ENCODE data around the gene STH. TPM values are rescaled to one million over a fixed set of nuclear protein-coding genes. Genes with fewer than 3 reads are reported as not detected.

The STH gene
- total RNA-seq, 1 donor from 2014 or later = not detected

DNA sequence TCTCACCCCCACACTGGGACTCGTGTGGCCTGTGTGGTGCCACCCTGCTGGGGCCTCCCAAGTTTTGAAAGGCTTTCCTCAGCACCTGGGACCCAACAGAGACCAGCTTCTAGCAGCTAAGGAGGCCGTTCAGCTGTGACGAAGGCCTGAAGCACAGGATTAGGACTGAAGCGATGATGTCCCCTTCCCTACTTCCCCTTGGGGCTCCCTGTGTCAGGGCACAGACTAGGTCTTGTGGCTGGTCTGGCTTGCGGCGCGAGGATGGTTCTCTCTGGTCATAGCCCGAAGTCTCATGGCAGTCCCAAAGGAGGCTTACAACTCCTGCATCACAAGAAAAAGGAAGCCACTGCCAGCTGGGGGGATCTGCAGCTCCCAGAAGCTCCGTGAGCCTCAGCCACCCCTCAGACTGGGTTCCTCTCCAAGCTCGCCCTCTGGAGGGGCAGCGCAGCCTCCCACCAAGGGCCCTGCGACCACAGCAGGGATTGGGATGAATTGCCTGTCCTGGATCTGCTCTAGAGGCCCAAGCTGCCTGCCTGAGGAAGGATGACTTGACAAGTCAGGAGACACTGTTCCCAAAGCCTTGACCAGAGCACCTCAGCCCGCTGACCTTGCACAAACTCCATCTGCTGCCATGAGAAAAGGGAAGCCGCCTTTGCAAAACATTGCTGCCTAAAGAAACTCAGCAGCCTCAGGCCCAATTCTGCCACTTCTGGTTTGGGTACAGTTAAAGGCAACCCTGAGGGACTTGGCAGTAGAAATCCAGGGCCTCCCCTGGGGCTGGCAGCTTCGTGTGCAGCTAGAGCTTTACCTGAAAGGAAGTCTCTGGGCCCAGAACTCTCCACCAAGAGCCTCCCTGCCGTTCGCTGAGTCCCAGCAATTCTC, 27.4 kb downstream of the STH start:
- ATAC-seq (peak; percentile 22 to 49), DNase-seq (no peak)
- Histone ChIP-seq H3K36me3 (peaks cover 47% of the 10 kb centered on the region), H3K4me1 (peaks cover 9% of the 10 kb centered on the region), H3K9me3 (no peaks in the 10 kb centered on the region), H3K4me3 (no peak overlapping the region), H3K27ac (peak overlapping the region; percentile 46), H3K27me3 (ENCODE audit: low read depth) (no peaks in the 10 kb centered on the region)
- intact Hi-C loops (cut with DNase I) = no loop called here
- TF ChIP-seq, protein P1, sequence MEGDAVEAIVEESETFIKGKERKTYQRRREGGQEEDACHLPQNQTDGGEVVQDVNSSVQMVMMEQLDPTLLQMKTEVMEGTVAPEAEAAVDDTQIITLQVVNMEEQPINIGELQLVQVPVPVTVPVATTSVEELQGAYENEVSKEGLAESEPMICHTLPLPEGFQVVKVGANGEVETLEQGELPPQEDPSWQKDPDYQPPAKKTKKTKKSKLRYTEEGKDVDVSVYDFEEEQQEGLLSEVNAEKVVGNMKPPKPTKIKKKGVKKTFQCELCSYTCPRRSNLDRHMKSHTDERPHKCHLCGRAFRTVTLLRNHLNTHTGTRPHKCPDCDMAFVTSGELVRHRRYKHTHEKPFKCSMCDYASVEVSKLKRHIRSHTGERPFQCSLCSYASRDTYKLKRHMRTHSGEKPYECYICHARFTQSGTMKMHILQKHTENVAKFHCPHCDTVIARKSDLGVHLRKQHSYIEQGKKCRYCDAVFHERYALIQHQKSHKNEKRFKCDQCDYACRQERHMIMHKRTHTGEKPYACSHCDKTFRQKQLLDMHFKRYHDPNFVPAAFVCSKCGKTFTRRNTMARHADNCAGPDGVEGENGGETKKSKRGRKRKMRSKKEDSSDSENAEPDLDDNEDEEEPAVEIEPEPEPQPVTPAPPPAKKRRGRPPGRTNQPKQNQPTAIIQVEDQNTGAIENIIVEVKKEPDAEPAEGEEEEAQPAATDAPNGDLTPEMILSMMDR (IDR thresholded peaks at IDR 0.05) = no peak

DNA sequence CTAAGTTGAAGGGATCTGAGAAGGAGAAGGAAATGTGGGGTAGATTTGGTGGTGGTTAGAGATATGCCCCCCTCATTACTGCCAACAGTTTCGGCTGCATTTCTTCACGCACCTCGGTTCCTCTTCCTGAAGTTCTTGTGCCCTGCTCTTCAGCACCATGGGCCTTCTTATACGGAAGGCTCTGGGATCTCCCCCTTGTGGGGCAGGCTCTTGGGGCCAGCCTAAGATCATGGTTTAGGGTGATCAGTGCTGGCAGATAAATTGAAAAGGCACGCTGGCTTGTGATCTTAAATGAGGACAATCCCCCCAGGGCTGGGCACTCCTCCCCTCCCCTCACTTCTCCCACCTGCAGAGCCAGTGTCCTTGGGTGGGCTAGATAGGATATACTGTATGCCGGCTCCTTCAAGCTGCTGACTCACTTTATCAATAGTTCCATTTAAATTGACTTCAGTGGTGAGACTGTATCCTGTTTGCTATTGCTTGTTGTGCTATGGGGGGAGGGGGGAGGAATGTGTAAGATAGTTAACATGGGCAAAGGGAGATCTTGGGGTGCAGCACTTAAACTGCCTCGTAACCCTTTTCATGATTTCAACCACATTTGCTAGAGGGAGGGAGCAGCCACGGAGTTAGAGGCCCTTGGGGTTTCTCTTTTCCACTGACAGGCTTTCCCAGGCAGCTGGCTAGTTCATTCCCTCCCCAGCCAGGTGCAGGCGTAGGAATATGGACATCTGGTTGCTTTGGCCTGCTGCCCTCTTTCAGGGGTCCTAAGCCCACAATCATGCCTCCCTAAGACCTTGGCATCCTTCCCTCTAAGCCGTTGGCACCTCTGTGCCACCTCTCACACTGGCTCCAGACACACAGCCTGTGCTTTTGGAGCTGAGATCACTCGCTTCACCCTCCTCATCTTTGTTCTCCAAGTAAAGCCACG, 28.3 kb downstream of the STH start:
- Histone ChIP-seq H3K36me3 (peaks cover 56% of the 10 kb centered on the region), H3K4me1 (peaks cover 9% of the 10 kb centered on the region), H3K27me3 (ENCODE audit: low read depth) (no peaks in the 10 kb centered on the region), H3K27ac (peak overlapping the region; percentile 46), H3K4me3 (no peak overlapping the region), H3K9me3 (no peaks in the 10 kb centered on the region)
- intact Hi-C loops (cut with DNase I) = no loop called here
- ATAC-seq = peak in 1 of 2 donors; percentile 3
- no peak for DNase-seq
- TF ChIP-seq, protein P1 (IDR thresholded peaks at IDR 0.05) = no peak

DNA sequence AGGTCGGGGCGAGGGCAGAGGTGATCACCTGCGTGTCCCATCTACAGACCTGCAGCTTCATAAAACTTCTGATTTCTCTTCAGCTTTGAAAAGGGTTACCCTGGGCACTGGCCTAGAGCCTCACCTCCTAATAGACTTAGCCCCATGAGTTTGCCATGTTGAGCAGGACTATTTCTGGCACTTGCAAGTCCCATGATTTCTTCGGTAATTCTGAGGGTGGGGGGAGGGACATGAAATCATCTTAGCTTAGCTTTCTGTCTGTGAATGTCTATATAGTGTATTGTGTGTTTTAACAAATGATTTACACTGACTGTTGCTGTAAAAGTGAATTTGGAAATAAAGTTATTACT, 28.9 kb downstream of the STH start:
- intact Hi-C loops (cut with DNase I) = no loop called here
- Histone ChIP-seq H3K36me3 (peaks cover 63% of the 10 kb centered on the region), H3K27me3 (ENCODE audit: low read depth) (no peaks in the 10 kb centered on the region), H3K9me3 (no peaks in the 10 kb centered on the region), H3K4me3 (no peak overlapping the region), H3K27ac (no peak overlapping the region), H3K4me1 (peaks cover 9% of the 10 kb centered on the region)
- DNase-seq (no peak), ATAC-seq (no peak)
- TF ChIP-seq, protein P1 (IDR thresholded peaks at IDR 0.05) = no peak

DNA sequence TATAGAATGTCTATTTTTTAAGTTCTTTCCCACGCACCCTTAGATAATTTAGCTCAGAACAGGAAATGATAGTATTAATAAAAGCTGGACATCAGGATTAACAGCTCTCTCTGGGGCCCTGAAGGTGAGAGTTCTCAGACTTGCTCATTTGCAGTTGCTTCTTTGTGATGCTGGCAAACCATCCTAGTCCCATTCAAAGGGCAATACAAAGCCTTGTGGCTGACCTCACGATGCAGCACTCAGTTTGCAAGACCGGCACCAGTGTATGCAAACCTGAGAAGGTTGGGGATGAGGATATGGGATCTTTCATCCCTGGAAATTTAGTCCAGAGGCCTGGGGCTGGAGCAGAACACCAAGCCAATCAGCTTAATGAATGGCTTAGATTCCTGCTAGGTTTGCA, 29.3 kb downstream of the STH start:
- Histone ChIP-seq H3K36me3 (peaks cover 67% of the 10 kb centered on the region), H3K4me3 (no peak overlapping the region), H3K9me3 (no peaks in the 10 kb centered on the region), H3K27ac (no peak overlapping the region), H3K27me3 (ENCODE audit: low read depth) (no peaks in the 10 kb centered on the region), H3K4me1 (peaks cover 9% of the 10 kb centered on the region)
- TF ChIP-seq, protein P1 (IDR thresholded peaks at IDR 0.05) = no peak
- ATAC-seq (no peak), DNase-seq (no peak)
- intact Hi-C loops (cut with DNase I) = no loop called here

DNA sequence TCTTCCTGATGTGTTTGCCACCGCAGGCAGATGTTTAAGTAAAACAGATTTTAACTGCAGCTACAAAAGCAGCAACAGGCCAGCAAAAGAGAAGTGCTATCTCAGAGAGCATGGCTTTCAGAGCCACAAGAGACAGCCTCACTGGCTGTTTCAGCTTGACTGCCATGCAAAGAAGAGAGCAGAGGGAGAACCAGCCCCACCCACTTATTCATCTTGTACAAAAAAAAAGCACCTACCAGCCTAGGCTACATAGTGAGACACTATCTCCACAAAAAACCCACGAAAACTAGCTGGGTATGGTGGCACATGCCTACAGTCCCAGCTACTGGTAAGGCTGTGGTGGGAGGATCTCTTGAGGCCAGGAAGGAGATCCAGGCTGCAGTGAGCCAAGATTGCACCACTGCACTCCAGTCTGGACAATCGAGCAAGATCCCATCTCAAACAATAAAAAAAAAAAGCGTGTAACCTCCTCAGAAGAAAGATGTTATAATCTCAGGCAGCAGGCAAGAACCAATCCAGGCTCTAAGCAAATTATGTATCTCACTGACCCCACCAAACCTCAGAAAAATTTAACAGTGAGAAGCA, 30.0 kb downstream of the STH start:
- H3K4me3 ChIP-seq = no peak overlapping the region
- no peak overlapping the region for H3K27ac ChIP-seq
- peaks cover 9% of the 10 kb centered on the region for H3K4me1 ChIP-seq
- H3K9me3 ChIP-seq = no peaks in the 10 kb centered on the region
- H3K27me3 ChIP-seq (ENCODE audit: low read depth) = no peaks in the 10 kb centered on the region
- TF ChIP-seq, protein P1 (IDR thresholded peaks at IDR 0.05) = no peak
- no peak for DNase-seq
- ATAC-seq = no peak
- H3K36me3 ChIP-seq = peaks cover 74% of the 10 kb centered on the region
- intact Hi-C loops (cut with DNase I) = no loop called here
